Smooth muscle cell (in vitro differentiated cells): ENCODE results near the gene DNAJC3. TPM values are rescaled to one million over a fixed set of nuclear protein-coding genes. Genes with fewer than 3 reads are reported as not detected.

Experiments used
- DNase-seq: peaks from one replicate; lab custom pipeline; 2025; ENCODE audit not compliant: unreplicated experiment; lab: John Stamatoyannopoulos, UW
- H2AFZ ChIP-seq: fragments of 200-600 bp; sonication (generic); 2 replicates; pipeline ENCODE4 v1.6.0; 2016; ENCODE audit warnings: antibody characterized with exemption, low read depth, mild to moderate bottlenecking
- H3F3A ChIP-seq: fragments of 200-600 bp; sonication (generic); 2 replicates; pipeline ENCODE4 v1.6.0; 2017; ENCODE audit warnings: antibody characterized with exemption, low read depth
- H3K27ac ChIP-seq: fragments of 200-600 bp; sonication (generic); 2 replicates; pipeline ENCODE4 v1.5.1; 2016; ENCODE audit warnings: low read depth, mild to moderate bottlenecking
- H3K27me3 ChIP-seq: fragments of 200-600 bp; sonication (generic); 2 replicates; pipeline ENCODE4 v1.6.1; 2016; ENCODE audit warnings: low read depth, mild to moderate bottlenecking
- H3K36me3 ChIP-seq: fragments of 200-600 bp; sonication (generic); 2 replicates; pipeline ENCODE4 v1.5.1; 2016; ENCODE audit warnings: low read depth
- H3K4me1 ChIP-seq: fragments of 200-600 bp; sonication (generic); 2 replicates; pipeline ENCODE4 v1.5.1; 2016; ENCODE audit warnings: low read depth
- H3K4me2 ChIP-seq: fragments of 200-600 bp; sonication (generic); 2 replicates; pipeline ENCODE4 v1.6.0; 2016; ENCODE audit warnings: mild to moderate bottlenecking
- H3K4me3 ChIP-seq: fragments of 200-600 bp; sonication (generic); 2 replicates; pipeline ENCODE4 v1.5.1; 2016; ENCODE audit warnings: mild to moderate bottlenecking
- H3K79me2 ChIP-seq: fragments of 200-600 bp; sonication (generic); 2 replicates; pipeline ENCODE4 v1.6.0; 2016; ENCODE audit warnings: low read depth, mild to moderate bottlenecking
- H3K9ac ChIP-seq: fragments of 200-600 bp; sonication (generic); 2 replicates; pipeline ENCODE4 v1.6.0; 2016; ENCODE audit warnings: low read depth
- H3K9me3 ChIP-seq: fragments of 200-600 bp; sonication (generic); replicated peaks from 2 replicates; pipeline ENCODE4 v1.5.1; 2016; ENCODE audit warnings: low read depth
- H4K20me1 ChIP-seq: fragments of 200-600 bp; sonication (generic); 2 replicates; pipeline ENCODE4 v1.6.0; 2016; ENCODE audit warnings: low read depth
- CTCF ChIP-seq: fragments of 200-600 bp; sonication (generic); IDR thresholded peaks from 2 replicates; pipeline ENCODE4 v1.5.1; 2017; ENCODE audit warnings: borderline replicate concordance, mild to moderate bottlenecking, antibody characterized with exemption; ENCODE audit not compliant: insufficient read depth, poor library complexity, severe bottlenecking
- WGBS: methylation state at CpG from one replicate; pipeline ENCODE4 v1.1.7; 2016; ENCODE audit warnings: low lambda C conversion rate; 5-methylcytosine and 5-hydroxymethylcytosine counted together
- polyA plus RNA-seq: library from polyadenylated mRNA; unstranded; fragments of >200 nt; fragmentation: Nextera tagmentation; extraction: Ambion mirVana; gene quantifications from 2 replicates; pipeline ENCODE4 v1.2.1, GENCODE V29; 2016
- total RNA-seq: library from RNA; depleted of rRNA; stranded (reverse); fragments of >200 nt; gene quantifications from 2 replicates; pipeline ENCODE4 v1.2.3, GENCODE V29; 2014

DNAJC3 gene
- total and polyA plus RNA-seq, 2 experiments from 2014 or later, result 15.7 to 47.8 TPM

GRCh38 chr13:95629071-95629470, 47.9 kb upstream of the DNAJC3 start:
- peaks cover 13% of the 10 kb centered on the region for H3K36me3 ChIP-seq
- 83% methylated on average over 4 of the region's 4 CpGs for WGBS
- no peak for DNase-seq

DNA sequence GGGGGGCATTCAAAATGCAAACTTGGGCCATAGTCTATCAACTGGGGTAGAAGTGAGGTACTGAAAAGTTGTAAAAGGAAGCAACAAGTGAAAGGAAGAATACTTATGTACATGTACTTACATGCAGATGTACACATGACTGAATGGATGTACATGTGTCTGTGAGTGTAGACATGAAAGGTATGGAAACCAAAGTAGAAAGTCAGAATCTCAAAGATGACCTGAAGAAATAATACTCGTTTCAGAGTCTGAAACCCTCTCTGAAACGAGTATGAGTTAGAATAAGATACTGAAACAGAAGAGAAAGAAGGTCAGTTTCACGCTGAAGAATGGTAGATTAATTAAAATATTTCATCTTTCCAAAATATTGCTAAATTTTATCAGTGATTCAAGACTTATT, 46.3 kb upstream of the DNAJC3 start:
- WGBS, result 93% methylated on average over 3 of the region's 3 CpGs
- peaks cover 13% of the 10 kb centered on the region for H3K36me3 ChIP-seq
- no peak overlapping the region for H3K27ac ChIP-seq

More at GRCh38 chr13:95629071-95629470, 47.9 kb upstream of the DNAJC3 start:
- Histone ChIP-seq H3K4me1 (no peaks in the 10 kb centered on the region), H2AFZ (no peak overlapping the region), H3K27ac (no peak overlapping the region), H3K9me3 (no peaks in the 10 kb centered on the region), H3F3A (no peaks in the 10 kb centered on the region), H3K27me3 (no peaks in the 10 kb centered on the region), H3K4me2 (no peak overlapping the region), H3K4me3 (no peak overlapping the region), H3K9ac (no peak overlapping the region), H3K79me2 (no peaks in the 10 kb centered on the region), H4K20me1 (peaks cover 6% of the 10 kb centered on the region)
- no peak for TF ChIP-seq CTCF

DNA sequence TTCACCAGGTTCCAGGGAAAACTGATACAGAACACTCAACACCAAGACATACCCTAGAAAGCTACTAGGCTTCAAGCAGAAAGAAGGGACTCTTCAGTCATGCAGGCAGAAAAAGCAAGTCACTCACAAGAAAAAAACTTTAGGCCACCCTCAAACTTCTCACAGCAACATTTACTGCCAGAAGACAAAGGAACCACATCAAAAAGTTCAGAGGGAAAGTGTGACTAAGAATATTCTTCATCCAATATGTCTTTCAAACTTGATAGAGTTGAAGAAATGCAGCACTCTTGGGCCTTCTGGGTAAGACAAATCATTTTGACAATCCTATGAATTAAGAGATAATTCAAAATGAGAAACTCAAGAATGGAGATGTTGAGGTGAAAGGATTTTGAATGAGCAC, 40.1 kb upstream of the DNAJC3 start:
- no peaks in the 10 kb centered on the region for H3K27me3 ChIP-seq
- DNase-seq, result no peak
- H3K27ac ChIP-seq, result no peak overlapping the region
- no peak overlapping the region for H3K9ac ChIP-seq
- H3K4me2 ChIP-seq, result no peak overlapping the region
- no peak overlapping the region for H3K4me3 ChIP-seq
- H3K36me3 ChIP-seq, result no peaks in the 10 kb centered on the region
- no peak overlapping the region for H2AFZ ChIP-seq
- H3K79me2 ChIP-seq, result peaks cover 14% of the 10 kb centered on the region
- H3K9me3 ChIP-seq, result no peaks in the 10 kb centered on the region
- peaks cover 6% of the 10 kb centered on the region for H3K4me1 ChIP-seq
- no peak for TF ChIP-seq CTCF
- H3F3A ChIP-seq, result no peaks in the 10 kb centered on the region
- H4K20me1 ChIP-seq, result peaks cover 11% of the 10 kb centered on the region

More for the DNA sequence above, 46.3 kb upstream of the DNAJC3 start:
- no peak for TF ChIP-seq CTCF
- DNase-seq, result no peak
- H3K4me2 ChIP-seq, result no peak overlapping the region
- H2AFZ ChIP-seq, result no peak overlapping the region
- H3K79me2 ChIP-seq, result no peaks in the 10 kb centered on the region
- H3K9me3 ChIP-seq, result no peaks in the 10 kb centered on the region
- no peak overlapping the region for H3K4me3 ChIP-seq
- H4K20me1 ChIP-seq, result peaks cover 2% of the 10 kb centered on the region
- H3K9ac ChIP-seq, result no peak overlapping the region
- no peaks in the 10 kb centered on the region for H3K27me3 ChIP-seq
- H3F3A ChIP-seq, result no peaks in the 10 kb centered on the region
- H3K4me1 ChIP-seq, result no peaks in the 10 kb centered on the region

DNA sequence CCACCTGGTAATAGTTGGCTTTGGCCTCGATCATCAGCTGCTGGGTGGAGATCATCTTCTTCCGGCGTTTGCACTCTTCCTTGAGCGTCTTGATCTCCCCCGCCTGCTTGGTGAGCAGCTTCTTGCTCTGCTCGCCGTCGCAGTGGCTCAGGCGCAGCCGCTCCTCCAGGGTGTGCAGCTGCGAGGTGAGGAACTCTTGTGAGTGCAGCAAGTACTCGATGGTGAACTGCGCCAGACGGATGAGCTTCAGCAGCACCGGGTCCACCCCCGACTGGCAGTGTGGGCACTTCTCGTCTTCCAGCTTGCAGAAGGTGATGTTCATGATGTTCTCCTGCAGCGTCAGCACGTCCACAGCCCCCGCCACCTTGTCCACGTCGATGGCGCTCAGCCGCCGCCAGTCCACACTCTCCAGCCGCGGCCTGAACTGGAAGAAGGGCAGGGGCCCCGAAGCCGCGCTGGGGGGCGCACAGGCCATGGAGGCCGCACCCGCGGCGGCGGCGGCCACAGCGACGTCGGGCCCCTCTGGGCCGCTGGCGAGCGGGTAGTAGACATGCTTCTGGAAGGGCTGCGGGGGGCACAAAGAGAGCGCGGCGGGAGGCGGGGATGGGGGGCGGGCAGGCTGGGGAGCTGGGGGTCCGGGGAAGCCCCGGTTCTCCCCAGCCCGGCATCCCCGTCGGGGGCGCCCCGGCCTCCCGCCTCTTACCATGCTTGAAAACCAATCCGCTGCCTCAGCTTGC, 35.5 kb upstream of the DNAJC3 start:
- peak overlapping the region; percentile 88 for H3K4me2 ChIP-seq
- no peaks in the 10 kb centered on the region for H3K9me3 ChIP-seq
- peaks cover 25% of the 10 kb centered on the region for H3K4me1 ChIP-seq
- H2AFZ ChIP-seq, result peak overlapping the region; percentile 72
- no peak for DNase-seq
- H3F3A ChIP-seq, result no peaks in the 10 kb centered on the region
- peak overlapping the region; percentile 85 for H3K4me3 ChIP-seq
- H3K27me3 ChIP-seq, result no peaks in the 10 kb centered on the region
- WGBS, result 41% methylated on average over 34 of the region's 58 CpGs
- H3K27ac ChIP-seq, result no peak overlapping the region
- no peaks in the 10 kb centered on the region for H3K36me3 ChIP-seq
- peaks cover 30% of the 10 kb centered on the region for H3K79me2 ChIP-seq
- TF ChIP-seq CTCF, result no peak
- H3K9ac ChIP-seq, result peak overlapping the region; percentile 5
- H4K20me1 ChIP-seq, result peaks cover 25% of the 10 kb centered on the region
